ENCODE data around the gene DMD.
"Not testable (repeated sequence)": the region's sequence is repeated elsewhere in the genome, so short reads cannot be mapped to it uniquely, and the experiment has no call there.

GRCh38 chrX:31470753-31471152 is 1740.6 kb downstream of the DMD start:
- not testable (repeated sequence) for TF ChIP-seq CTCF (IDR thresholded peaks at IDR 0.05); EZH2 (IDR thresholded peaks at IDR 0.05; ENCODE audit: borderline replicate concordance, insufficient read depth, low read depth, low read length, poor library complexity, severe bottlenecking)
